Immature natural killer cell (primary cell): Measurements from ENCODE around the gene ARHGDIA. TPM values are rescaled to one million over a fixed set of nuclear protein-coding genes. Genes with fewer than 3 reads are reported as not detected.
"Not testable (repeated sequence)": the region's sequence is repeated elsewhere in the genome, so short reads cannot be mapped to it uniquely, and the experiment has no call there.

Experiments
- DNase-seq, 3 donors: peaks; one replicate each; pipeline ENCODE4 v3.0.0; 2022; ENCODE audit warnings: mixed read lengths in 1 of 3
- H3K27ac Mint-ChIP-seq, 6 donors: one replicate each; pipeline ENCODE4 v1.8.0; 2020; ENCODE audit warnings: mixed read lengths in 6 of 6, mild to moderate bottlenecking in 5 of 6, inconsistent platforms in 4 of 6, moderate library complexity in 3 of 6
- H3K27me3 Mint-ChIP-seq, 3 donors: one replicate each; pipeline ENCODE4 v1.8.0; 2020 to 2021; ENCODE audit warnings: low read depth in 3 of 3, mild to moderate bottlenecking in 3 of 3, mixed read lengths in 3 of 3, moderate library complexity in 3 of 3, inconsistent platforms in 1 of 3
- H3K36me3 Mint-ChIP-seq, 3 donors: one replicate each; pipeline ENCODE4 v1.8.0; 2020; ENCODE audit warnings: mixed read lengths in 3 of 3, inconsistent platforms in 2 of 3, mild to moderate bottlenecking in 2 of 3
- H3K4me1 Mint-ChIP-seq, 2 donors: one replicate each; pipeline ENCODE4 v1.8.0; 2020; ENCODE audit warnings: inconsistent platforms in 2 of 2, mild to moderate bottlenecking in 2 of 2, mixed read lengths in 2 of 2, moderate library complexity in 1 of 2
- H3K4me3 Mint-ChIP-seq, 5 donors: one replicate each; pipeline ENCODE4 v1.8.0; 2020; ENCODE audit warnings: mild to moderate bottlenecking in 5 of 5, mixed read lengths in 5 of 5, inconsistent platforms in 3 of 5, moderate library complexity in 3 of 5
- H3K9me3 Mint-ChIP-seq, 6 donors: one replicate each; pipeline ENCODE4 v1.8.0; 2020; ENCODE audit warnings: mild to moderate bottlenecking in 6 of 6, mixed read lengths in 6 of 6, inconsistent platforms in 4 of 6, moderate library complexity in 3 of 6
- polyA plus RNA-seq, 3 donors: library from polyadenylated mRNA; unstranded; fragments of 300-500 nt; fragmentation: Illumina TruSeq; gene quantifications; one replicate each; pipeline ENCODE4 v1.2.3, GENCODE V29; 2021

The ARHGDIA gene
- polyA plus RNA-seq, 3 donors from 2014 or later, result 100 to 245 (median 133) TPM

DNA sequence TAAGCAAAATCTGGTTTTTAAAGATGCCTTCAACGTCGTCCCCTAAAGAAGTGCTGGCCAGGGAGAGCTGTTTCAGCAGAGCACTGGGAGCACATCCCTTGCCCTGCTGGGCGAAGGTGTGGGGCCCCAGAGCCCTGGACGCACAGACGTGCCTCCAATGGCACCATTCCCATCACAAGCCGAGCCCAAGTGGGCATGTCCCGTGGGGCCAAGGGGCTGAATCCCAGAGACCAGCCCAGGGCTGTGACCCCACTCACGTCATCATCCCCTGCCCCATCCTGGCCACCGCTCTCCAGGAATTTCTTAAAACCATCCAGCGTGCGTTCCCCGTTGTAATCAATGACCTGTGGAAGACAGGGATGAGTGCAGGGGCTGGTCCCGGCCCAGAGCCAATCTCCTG lies 26.2 kb downstream of the ARHGDIA start:
- H3K4me1 Mint-ChIP-seq, result no peaks in the 10 kb centered on the region
- H3K27ac Mint-ChIP-seq, result no peak overlapping the region

GRCh38 chr17:81844327-81844851 lies 26.7 kb downstream of the ARHGDIA start:
- Mint-ChIP-seq H3K27ac (no peak overlapping the region), H3K27me3 (peaks cover 0 to 3% (median 0%) of the 10 kb centered on the region in 3 donors), H3K4me3 (no peak overlapping the region), H3K4me1 (no peaks in the 10 kb centered on the region), H3K9me3 (no peaks in the 10 kb centered on the region), H3K36me3 (peaks cover 0 to 4% (median 0%) of the 10 kb centered on the region in 3 donors)
- no peak for DNase-seq

More for the DNA sequence above, 26.2 kb downstream of the ARHGDIA start:
- Mint-ChIP-seq H3K4me3 (no peak overlapping the region), H3K36me3 (peaks cover 0 to 4% (median 0%) of the 10 kb centered on the region in 3 donors), H3K9me3 (no peaks in the 10 kb centered on the region), H3K27me3 (peaks cover 0 to 3% (median 0%) of the 10 kb centered on the region in 3 donors)
- DNase-seq, result no peak

GRCh38 chr17:81843713-81844326 lies 27.3 kb downstream of the ARHGDIA start:
- no peak overlapping the region for H3K4me3 Mint-ChIP-seq
- no peaks in the 10 kb centered on the region for H3K9me3 Mint-ChIP-seq
- H3K27ac Mint-ChIP-seq, result no peak overlapping the region
- no peak for DNase-seq
- peaks cover 0 to 3% (median 0%) of the 10 kb centered on the region in 3 donors for H3K27me3 Mint-ChIP-seq
- H3K36me3 Mint-ChIP-seq, result peaks cover 0 to 4% (median 0%) of the 10 kb centered on the region in 3 donors
- H3K4me1 Mint-ChIP-seq, result no peaks in the 10 kb centered on the region

GRCh38 chr17:81842725-81843504 lies 28.2 kb downstream of the ARHGDIA start:
- no peaks in the 10 kb centered on the region for H3K9me3 Mint-ChIP-seq
- H3K4me1 Mint-ChIP-seq, result no peaks in the 10 kb centered on the region
- H3K4me3 Mint-ChIP-seq, result no peak overlapping the region
- peaks cover 0 to 3% (median 0%) of the 10 kb centered on the region in 3 donors for H3K27me3 Mint-ChIP-seq
- no peak for DNase-seq
- peaks cover 0 to 4% (median 0%) of the 10 kb centered on the region in 3 donors for H3K36me3 Mint-ChIP-seq
- H3K27ac Mint-ChIP-seq, result no peak overlapping the region

- H3K9me3 Mint-ChIP-seq, result no peaks in the 10 kb centered on the region
- H3K4me3 Mint-ChIP-seq, result no peak overlapping the region
- DNase-seq, result no peak
- no peaks in the 10 kb centered on the region for H3K4me1 Mint-ChIP-seq
- peaks cover 0 to 4% (median 0%) of the 10 kb centered on the region in 3 donors for H3K36me3 Mint-ChIP-seq
- peak overlapping the region in 1 of 6 donors; percentile 22 for H3K27ac Mint-ChIP-seq
- H3K27me3 Mint-ChIP-seq, result peaks cover 0 to 3% (median 0%) of the 10 kb centered on the region in 3 donors
Measured at GRCh38 chr17:81842378-81842724, 28.8 kb downstream of the ARHGDIA start.

DNA sequence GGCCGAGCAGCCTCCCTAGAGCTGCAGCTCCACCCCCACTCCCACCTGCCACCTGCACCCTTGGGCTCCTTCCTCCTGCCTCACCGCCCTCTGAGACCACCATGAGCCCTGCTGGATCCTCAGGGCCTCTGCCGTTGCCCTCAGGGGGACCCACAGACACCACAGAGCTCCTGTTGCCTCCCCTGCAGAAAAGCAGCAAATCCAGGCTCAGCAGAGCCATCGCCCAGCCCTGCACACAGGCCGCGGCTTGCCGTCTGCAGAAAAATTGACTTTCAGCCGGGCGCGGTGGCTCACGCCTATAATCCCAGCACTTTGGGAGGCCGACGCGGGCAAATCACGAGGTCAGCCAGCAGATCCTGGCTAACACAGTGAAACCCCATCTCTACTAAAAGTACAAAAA lies 29.3 kb downstream of the ARHGDIA start:
- Mint-ChIP-seq H3K4me1 (no peaks in the 10 kb centered on the region), H3K27me3 (peaks cover 0 to 3% (median 0%) of the 10 kb centered on the region in 3 donors), H3K27ac (no peak overlapping the region), H3K9me3 (no peaks in the 10 kb centered on the region), H3K4me3 (no peak overlapping the region), H3K36me3 (peaks cover 0 to 4% (median 0%) of the 10 kb centered on the region in 3 donors)
- no peak for DNase-seq

GRCh38 chr17:81840826-81841778 lies 30.0 kb downstream of the ARHGDIA start:
- Mint-ChIP-seq H3K4me3 (no peak overlapping the region), H3K27me3 (peaks cover 0 to 3% (median 0%) of the 10 kb centered on the region in 3 donors), H3K9me3 (no peaks in the 10 kb centered on the region), H3K4me1 (no peaks in the 10 kb centered on the region), H3K36me3 (peaks cover 0 to 4% (median 0%) of the 10 kb centered on the region in 3 donors), H3K27ac (no peak overlapping the region)
- no peak for DNase-seq

GRCh38 chr17:81840059-81840458 lies 31.1 kb downstream of the ARHGDIA start:
- H3K27me3 Mint-ChIP-seq, H3K4me3 Mint-ChIP-seq, H3K36me3 Mint-ChIP-seq, H3K27ac Mint-ChIP-seq, H3K4me1 Mint-ChIP-seq, H3K9me3 Mint-ChIP-seq, DNase-seq: not testable (repeated sequence)

GRCh38 chr17:81839301-81839700 lies 31.8 kb downstream of the ARHGDIA start:
- Mint-ChIP-seq H3K4me1 (no peaks in the 10 kb centered on the region), H3K27ac (no peak overlapping the region), H3K27me3 (peaks cover 0 to 3% (median 2%) of the 10 kb centered on the region in 3 donors), H3K36me3 (peaks cover 0 to 4% (median 0%) of the 10 kb centered on the region in 3 donors), H3K9me3 (no peaks in the 10 kb centered on the region), H3K4me3 (no peak overlapping the region)
- no peak for DNase-seq

DNA sequence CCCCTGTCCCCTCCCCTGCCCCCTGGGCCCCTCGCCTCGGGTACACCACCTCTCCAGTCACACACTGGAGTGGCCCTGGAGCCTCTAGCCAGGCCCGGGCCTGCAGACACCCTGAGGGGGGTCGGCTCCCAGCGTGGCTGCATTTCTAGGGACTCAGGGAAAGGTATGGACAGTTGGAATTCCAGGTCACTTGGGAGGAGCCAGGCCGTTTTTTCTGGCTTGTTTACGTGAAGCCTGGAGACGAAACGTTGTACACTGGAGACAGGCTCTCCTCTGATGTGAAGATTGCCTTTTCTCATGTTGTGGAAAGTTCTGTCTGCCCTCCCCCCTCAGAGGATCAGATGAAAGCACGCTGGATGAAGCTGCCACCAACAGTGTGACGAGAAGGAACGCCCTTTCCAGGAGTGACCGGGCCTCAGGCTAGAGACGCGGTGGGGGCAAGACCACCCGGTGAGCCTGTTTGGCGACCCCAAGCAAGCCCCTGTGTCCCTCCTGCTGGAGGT lies 32.3 kb downstream of the ARHGDIA start:
- H3K4me1 Mint-ChIP-seq, result peaks cover 0 to under 1% of the 10 kb centered on the region in 2 donors
- peaks cover 0 to 4% (median 0%) of the 10 kb centered on the region in 3 donors for H3K36me3 Mint-ChIP-seq
- H3K4me3 Mint-ChIP-seq, result no peak overlapping the region
- H3K9me3 Mint-ChIP-seq, result no peaks in the 10 kb centered on the region
- DNase-seq, result no peak
- no peak overlapping the region for H3K27ac Mint-ChIP-seq
- peaks cover 0 to 4% (median 2%) of the 10 kb centered on the region in 3 donors for H3K27me3 Mint-ChIP-seq

DNA sequence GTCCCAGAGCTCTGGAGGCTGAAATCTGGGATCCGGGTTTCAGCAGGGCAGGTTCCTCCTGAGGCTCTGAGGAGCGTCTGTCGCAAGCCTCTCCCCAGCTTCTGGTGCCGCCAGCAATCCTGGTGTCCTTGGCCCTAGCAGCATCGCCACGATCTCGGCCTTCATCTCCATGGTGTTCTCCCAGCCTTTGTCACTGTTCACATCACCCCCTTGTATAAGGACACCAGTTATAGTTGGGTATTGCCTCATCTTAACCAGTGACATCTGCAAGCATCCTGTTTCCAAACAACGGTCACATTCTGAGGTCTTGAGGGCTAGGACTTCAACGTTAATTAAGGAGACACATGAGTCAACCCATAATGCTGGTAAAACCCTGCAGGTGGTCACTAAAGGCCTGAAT lies 33.5 kb downstream of the ARHGDIA start:
- Mint-ChIP-seq H3K27me3 (peaks cover 0 to 7% (median 2%) of the 10 kb centered on the region in 3 donors), H3K36me3 (no peaks in the 10 kb centered on the region), H3K4me3 (no peak overlapping the region), H3K27ac (no peak overlapping the region), H3K4me1 (peaks cover under 1 to 3% of the 10 kb centered on the region in 2 donors), H3K9me3 (no peaks in the 10 kb centered on the region)
- DNase-seq, result no peak

DNA sequence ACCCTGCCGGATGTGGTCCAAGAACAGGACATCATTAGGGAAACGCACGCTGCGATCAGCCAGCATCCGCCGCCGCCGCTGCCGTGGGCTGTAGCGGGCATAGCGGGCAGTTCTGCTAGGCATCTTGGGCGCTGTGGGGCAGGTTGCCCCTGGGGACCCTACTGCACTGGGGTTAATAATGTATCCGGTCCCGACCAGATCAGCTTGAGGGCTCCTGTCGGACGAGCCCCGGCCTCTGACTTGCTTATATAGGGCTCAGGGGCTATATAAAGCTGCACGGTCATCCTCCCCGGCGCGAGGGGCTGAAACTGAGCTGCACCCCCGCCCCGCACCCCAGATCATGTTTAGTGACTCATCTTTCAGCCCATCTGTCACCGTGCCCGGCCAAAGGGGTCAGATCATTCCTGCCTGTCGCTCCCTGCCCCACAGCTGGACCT lies 36.3 kb downstream of the ARHGDIA start, which contains the start of gene PPP1R27:
PPP1R27 (minus strand) TSS at position 220 of the 437 bp plus-strand sequence; CDS start at position 123, 97 bp downstream.
- Mint-ChIP-seq H3K27ac (peak within 1 kb of the TSS; percentile 75 to 91 (median 84)), H3K4me1 (peaks cover 16 to 19% of the 10 kb centered on the region in 2 donors), H3K4me3 (peak within 1 kb of the TSS; percentile 74 to 81 (median 80)), H3K9me3 (no peaks in the 10 kb centered on the region), H3K27me3 (peaks cover 4 to 14% (median 9%) of the 10 kb centered on the region in 3 donors), H3K36me3 (no peaks in the 10 kb centered on the region)
- DNase-seq, result no peak
